ENCODE measurements around the gene NR2F6.

NR2F6 gene

GRCh38 chr19:17283504-17283996 is 37.8 kb upstream of the NR2F6 start:
- TF ChIP-seq TEAD4 (IDR thresholded peaks at IDR 0.05) (no peak), YY1 (IDR thresholded peaks at IDR 0.05; ENCODE audit: low read depth) (no peak), RAD21 (IDR thresholded peaks at IDR 0.05; ENCODE audit: low read depth) (no peak), NFIC (IDR thresholded peaks at IDR 0.05) (no peak)

- TF ChIP-seq EP300 (IDR thresholded peaks at IDR 0.05; ENCODE audit: borderline replicate concordance): no peak
- no peak for TF ChIP-seq YY1 (IDR thresholded peaks at IDR 0.05; ENCODE audit: low read depth)
- peak; percentile 91 for TF ChIP-seq RAD21 (IDR thresholded peaks at IDR 0.05; ENCODE audit: low read depth)
- TF ChIP-seq CEBPB (IDR thresholded peaks at IDR 0.05): no peak
- no peak for TF ChIP-seq REST (IDR thresholded peaks at IDR 0.05; ENCODE audit: low read depth)
- no peak for TF ChIP-seq TEAD4 (IDR thresholded peaks at IDR 0.05)
- TF ChIP-seq TAF1 (IDR thresholded peaks at IDR 0.05; ENCODE audit: low read depth): no peak
- TF ChIP-seq TCF12 (IDR thresholded peaks at IDR 0.05; ENCODE audit: low read depth): peak; percentile 47; the same call in 1 of the 2 replicates
- TF ChIP-seq FOXM1 (IDR thresholded peaks at IDR 0.05; ENCODE audit: borderline replicate concordance, low read depth): no peak
- TF ChIP-seq, protein P1, sequence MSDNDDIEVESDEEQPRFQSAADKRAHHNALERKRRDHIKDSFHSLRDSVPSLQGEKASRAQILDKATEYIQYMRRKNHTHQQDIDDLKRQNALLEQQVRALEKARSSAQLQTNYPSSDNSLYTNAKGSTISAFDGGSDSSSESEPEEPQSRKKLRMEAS (IDR thresholded peaks at IDR 0.05): peak; percentile 98
- TF ChIP-seq NFIC (IDR thresholded peaks at IDR 0.05): no peak
- no peak for TF ChIP-seq ZBTB7A (IDR thresholded peaks at IDR 0.05; ENCODE audit: low read depth)
- peak; percentile 33; the same call in 1 of the 2 replicates for TF ChIP-seq USF1 (IDR thresholded peaks at IDR 0.05)
- TF ChIP-seq EGR1 (IDR thresholded peaks at IDR 0.05): no peak
- TF ChIP-seq CREB1 (IDR thresholded peaks at IDR 0.05; ENCODE audit: low read depth): no peak
Observed at GRCh38 chr19:17282488-17283125, 36.9 kb upstream of the NR2F6 start.

DNA sequence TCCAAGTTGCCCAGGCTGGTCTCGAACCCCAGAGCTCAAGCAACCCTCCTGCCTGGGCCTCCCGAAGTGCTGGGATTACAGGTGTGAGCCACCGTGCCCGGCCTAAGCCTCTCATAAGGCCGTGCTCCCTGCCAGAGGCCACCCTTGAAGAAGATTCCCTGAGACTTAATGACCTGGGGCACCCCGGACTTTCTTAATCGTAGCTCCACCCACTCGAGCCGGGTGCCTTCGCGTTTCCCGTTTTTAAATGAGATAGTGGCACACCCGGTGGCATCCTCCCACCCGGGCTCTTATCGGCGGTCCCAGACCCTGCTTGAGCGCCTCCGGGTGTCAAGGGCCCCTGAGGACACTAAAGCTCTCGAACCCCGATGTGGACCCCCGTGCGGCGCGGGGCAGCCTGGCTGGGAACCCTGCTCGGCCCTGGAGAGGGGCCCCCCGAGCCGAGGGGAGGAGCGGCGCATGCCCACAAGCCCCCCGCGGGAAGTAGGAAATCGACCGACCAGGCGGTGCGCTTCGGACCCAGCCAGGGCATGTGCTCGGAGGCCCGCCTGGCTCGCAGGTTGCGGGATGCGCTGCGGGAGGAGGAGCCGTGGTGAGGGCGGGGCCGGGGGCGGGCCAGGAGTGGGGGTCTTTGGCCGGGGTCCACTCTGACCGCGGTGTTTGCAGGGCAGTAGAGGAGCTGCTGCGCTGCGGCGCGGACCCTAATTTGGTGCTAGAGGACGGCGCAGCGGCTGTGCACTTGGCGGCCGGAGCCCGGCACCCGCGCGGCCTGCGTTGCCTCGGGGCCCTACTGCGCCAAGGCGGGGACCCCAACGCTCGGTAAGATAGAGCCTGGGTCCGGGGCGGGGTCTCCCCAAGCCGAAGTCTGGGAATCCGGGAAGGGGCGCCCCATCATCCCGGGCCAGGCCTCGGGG is 35.9 kb upstream of the NR2F6 start, which contains the start of gene ANKLE1:
Gene ANKLE1, plus strand, starts transcription at position 511 of the 914 bp plus-strand sequence. Its CDS starts 20 bp downstream, at position 531.
- TF ChIP-seq TCF12 (IDR thresholded peaks at IDR 0.05; ENCODE audit: low read depth) (no peak), REST (IDR thresholded peaks at IDR 0.05; ENCODE audit: low read depth) (no peak), YY1 (IDR thresholded peaks at IDR 0.05; ENCODE audit: low read depth) (no peak), FOXM1 (IDR thresholded peaks at IDR 0.05; ENCODE audit: borderline replicate concordance, low read depth) (no peak), EGR1 (IDR thresholded peaks at IDR 0.05) (no peak), EP300 (IDR thresholded peaks at IDR 0.05; ENCODE audit: borderline replicate concordance) (no peak), NFIC (IDR thresholded peaks at IDR 0.05) (no peak), CEBPB (IDR thresholded peaks at IDR 0.05) (no peak), USF1 (IDR thresholded peaks at IDR 0.05) (no peak), RAD21 (IDR thresholded peaks at IDR 0.05; ENCODE audit: low read depth) (no peak), TEAD4 (IDR thresholded peaks at IDR 0.05) (no peak), ZBTB7A (IDR thresholded peaks at IDR 0.05; ENCODE audit: low read depth) (no peak; the same call in 1 of the 2 replicates), TAF1 (IDR thresholded peaks at IDR 0.05; ENCODE audit: low read depth) (no peak)
- TF ChIP-seq, protein P1 (IDR thresholded peaks at IDR 0.05): no peak

GRCh38 chr19:17279436-17279835 is 33.7 kb upstream of the NR2F6 start:
- TF ChIP-seq FOXM1 (IDR thresholded peaks at IDR 0.05; ENCODE audit: borderline replicate concordance, low read depth) (no peak), TEAD4 (IDR thresholded peaks at IDR 0.05) (no peak), YY1 (IDR thresholded peaks at IDR 0.05; ENCODE audit: low read depth) (no peak), EGR1 (IDR thresholded peaks at IDR 0.05) (no peak), RAD21 (IDR thresholded peaks at IDR 0.05; ENCODE audit: low read depth) (no peak), CEBPB (IDR thresholded peaks at IDR 0.05) (no peak), USF1 (IDR thresholded peaks at IDR 0.05) (no peak), CREB1 (IDR thresholded peaks at IDR 0.05; ENCODE audit: low read depth) (no peak), REST (IDR thresholded peaks at IDR 0.05; ENCODE audit: low read depth) (no peak), TCF12 (IDR thresholded peaks at IDR 0.05; ENCODE audit: low read depth) (no peak), TAF1 (IDR thresholded peaks at IDR 0.05; ENCODE audit: low read depth) (no peak), EP300 (IDR thresholded peaks at IDR 0.05; ENCODE audit: borderline replicate concordance) (no peak), NFIC (IDR thresholded peaks at IDR 0.05) (no peak), ZBTB7A (IDR thresholded peaks at IDR 0.05; ENCODE audit: low read depth) (no peak)
- TF ChIP-seq, protein P1 (IDR thresholded peaks at IDR 0.05): no peak
